Activated CD4-positive, CD25-positive, alpha-beta regulatory T cell treated with anti-CD3 and anti-CD28 coated beads, Interleukin-2, amount 50 U/mL, for 72 hours (primary cell): ENCODE results near the gene EXOC4.
"Not testable (repeated sequence)": the region's sequence is repeated elsewhere in the genome, so short reads cannot be mapped to it uniquely, and the experiment has no call there.

Source experiments
- DNase-seq: peaks from one replicate; pipeline ENCODE4 v3.0.0; 2021

EXOC4 gene

GRCh38 chr7:133320891-133321290 lies 68.0 kb downstream of the EXOC4 start:
- DNase-seq: no peak

- DNase-seq: not testable (repeated sequence)
Observed at GRCh38 chr7:133321366-133321765, 68.5 kb downstream of the EXOC4 start.

- DNase-seq: not testable (repeated sequence)
Observed at GRCh38 chr7:133326745-133327144, 73.9 kb downstream of the EXOC4 start.

GRCh38 chr7:133328021-133328420 lies 75.1 kb downstream of the EXOC4 start:
- not testable (repeated sequence) for DNase-seq

GRCh38 chr7:133330085-133330484 lies 77.2 kb downstream of the EXOC4 start:
- DNase-seq: no peak

GRCh38 chr7:133331861-133332260 lies 79.0 kb downstream of the EXOC4 start:
- no peak for DNase-seq

GRCh38 chr7:133339772-133340171 lies 86.9 kb downstream of the EXOC4 start:
- DNase-seq: no peak

GRCh38 chr7:133344275-133344674 lies 91.4 kb downstream of the EXOC4 start:
- no peak for DNase-seq

- DNase-seq: no peak
Observed at GRCh38 chr7:133345690-133346421, 93.0 kb downstream of the EXOC4 start.

- DNase-seq: no peak
Observed at GRCh38 chr7:133348250-133348649, 95.4 kb downstream of the EXOC4 start.

- DNase-seq: no peak
Observed at GRCh38 chr7:133349101-133349500, 96.2 kb downstream of the EXOC4 start.

GRCh38 chr7:133352430-133352829 lies 99.6 kb downstream of the EXOC4 start:
- DNase-seq: no peak

GRCh38 chr7:133353775-133354174 lies 100.9 kb downstream of the EXOC4 start:
- DNase-seq: no peak

- no peak for DNase-seq
Observed at GRCh38 chr7:133354546-133355324, 101.9 kb downstream of the EXOC4 start.

GRCh38 chr7:133355325-133355708 lies 102.4 kb downstream of the EXOC4 start:
- DNase-seq: no peak

- DNase-seq: no peak
Observed at GRCh38 chr7:133355822-133356221, 102.9 kb downstream of the EXOC4 start.

- no peak for DNase-seq
Observed at GRCh38 chr7:133358708-133359107, 105.8 kb downstream of the EXOC4 start.

- no peak for DNase-seq
Observed at GRCh38 chr7:133359449-133359848, 106.6 kb downstream of the EXOC4 start.

GRCh38 chr7:133360201-133360600 lies 107.3 kb downstream of the EXOC4 start:
- DNase-seq: no peak

- no peak for DNase-seq
Observed at GRCh38 chr7:133361806-133362205, 108.9 kb downstream of the EXOC4 start.

GRCh38 chr7:133364959-133365690 lies 112.2 kb downstream of the EXOC4 start:
- no peak for DNase-seq

- no peak for DNase-seq
Observed at GRCh38 chr7:133365917-133366316, 113.0 kb downstream of the EXOC4 start.

- no peak for DNase-seq
Observed at GRCh38 chr7:133367561-133367960, 114.7 kb downstream of the EXOC4 start.

GRCh38 chr7:133369130-133369529 lies 116.3 kb downstream of the EXOC4 start:
- DNase-seq: no peak
